NCI-H226 (cell line): ENCODE results near the gene RNF141.

Experiments used
- DNase-seq: peaks from one replicate; pipeline ENCODE4 v3.0.0-alpha.2; 2015

RNF141 gene

DNA sequence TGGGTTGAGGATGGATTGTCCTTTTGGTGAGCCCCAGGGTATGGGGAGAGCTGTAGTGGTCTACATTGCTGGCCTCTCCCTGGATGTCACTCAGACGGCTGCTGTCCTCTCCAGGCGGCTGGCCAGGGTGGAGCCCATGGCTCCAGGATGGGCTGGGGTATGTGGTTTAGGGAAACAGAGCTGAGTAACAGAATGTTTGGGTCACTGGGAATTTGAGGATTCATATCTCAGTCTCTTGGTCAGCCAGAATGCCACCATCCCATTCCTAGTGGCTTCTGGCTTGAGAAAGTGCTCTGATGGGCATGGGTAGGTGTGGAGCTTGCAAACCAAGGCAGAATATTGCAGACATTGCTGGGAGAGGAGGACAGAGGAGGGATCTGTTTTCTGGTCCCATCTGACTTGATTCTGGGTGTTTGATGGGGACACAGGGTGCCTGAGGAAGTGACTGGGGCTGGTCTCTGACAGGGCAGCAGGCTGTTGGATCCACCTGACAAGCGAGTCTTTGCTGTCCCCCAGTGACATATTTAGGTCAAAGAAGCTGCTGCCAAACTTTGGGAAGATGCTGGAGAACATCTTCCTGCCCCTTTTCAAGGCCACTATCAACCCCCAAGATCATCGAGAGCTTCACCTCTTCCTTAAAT lies 44.6 kb downstream of the RNF141 start:
- no peak for DNase-seq

DNA sequence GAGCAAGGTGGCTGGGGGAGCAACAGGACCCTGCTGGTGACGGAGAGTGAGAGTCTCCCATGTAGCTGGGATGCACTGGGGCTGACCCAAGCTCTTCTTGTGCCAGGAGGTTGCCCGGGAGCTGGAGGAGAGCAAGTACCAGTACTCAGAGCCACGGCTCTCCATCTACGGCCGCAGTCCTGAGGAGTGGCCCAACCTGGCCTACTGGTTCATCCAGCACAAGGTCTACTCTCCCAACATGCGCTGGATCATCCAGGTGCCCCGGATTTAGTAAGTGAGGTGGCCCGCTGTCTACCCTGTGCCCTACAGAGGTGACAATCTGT lies 45.6 kb downstream of the RNF141 start:
- no peak for DNase-seq

DNA sequence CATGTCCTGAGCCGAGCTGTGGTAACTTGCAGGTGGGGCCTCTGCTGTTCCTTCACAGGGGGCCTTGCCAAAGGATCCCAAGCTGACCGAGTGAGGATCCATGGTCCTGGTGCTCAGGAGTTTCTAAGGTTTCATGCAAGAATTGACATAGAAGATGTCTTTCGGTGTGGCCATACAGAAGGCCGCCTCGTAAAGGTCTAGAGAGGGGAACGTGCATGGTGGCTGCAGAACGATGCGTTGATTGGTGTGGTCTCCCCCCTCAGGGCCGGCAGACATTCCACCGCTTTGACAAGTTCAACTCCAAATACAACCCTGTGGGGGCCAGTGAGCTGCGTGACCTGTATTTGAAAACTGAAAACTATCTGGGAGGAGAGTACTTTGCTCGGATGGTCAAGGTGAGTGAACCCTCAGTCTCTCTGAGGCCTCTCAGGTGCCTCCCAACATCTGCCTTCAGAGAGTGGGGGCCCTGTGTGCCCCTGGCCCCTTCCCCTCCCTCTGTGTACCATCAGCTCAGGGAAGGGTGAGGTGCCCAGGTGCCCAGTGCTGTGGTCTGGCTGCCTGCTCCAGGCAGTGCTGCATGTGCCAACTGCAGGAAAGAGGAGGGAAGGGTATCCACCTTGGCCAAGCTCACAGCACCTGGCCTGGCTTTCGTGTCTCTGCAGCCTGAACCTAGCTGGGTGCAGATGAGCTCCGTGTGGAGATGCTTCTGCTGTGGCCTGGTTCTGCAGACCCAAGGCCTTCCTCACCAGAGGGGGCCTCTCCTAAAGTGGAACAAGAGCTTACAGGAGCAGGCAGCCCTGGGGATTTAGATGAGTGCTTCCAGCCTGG lies 46.1 kb downstream of the RNF141 start:
- no peak for DNase-seq

DNA sequence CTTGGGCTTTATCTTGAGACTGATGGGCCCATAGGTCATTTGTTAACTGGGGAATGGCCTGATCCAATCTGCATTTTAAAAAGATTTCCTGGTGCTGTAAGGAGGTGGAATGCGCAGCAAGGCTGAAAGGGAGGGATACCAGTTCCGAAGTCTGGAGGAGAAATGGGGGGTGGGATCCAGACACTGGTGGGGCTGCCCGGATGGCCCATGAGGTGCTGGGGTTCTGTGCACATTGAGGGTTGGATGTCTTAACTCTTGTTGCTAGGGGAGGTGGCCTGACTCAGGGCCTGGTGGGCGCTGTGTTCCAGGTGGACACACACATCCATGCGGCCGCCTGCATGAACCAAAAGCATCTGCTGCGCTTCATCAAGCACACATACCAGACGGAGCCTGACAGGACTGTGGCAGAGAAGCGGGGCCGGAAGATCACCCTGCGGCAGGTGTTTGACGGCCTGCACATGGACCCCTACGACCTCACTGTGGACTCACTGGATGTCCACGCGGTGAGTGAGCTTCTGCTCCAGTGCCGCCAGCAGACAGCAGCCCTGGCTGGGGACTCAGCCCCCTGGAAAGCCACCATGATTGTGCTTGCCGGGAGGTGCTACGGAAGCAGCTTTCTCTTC lies 47.8 kb downstream of the RNF141 start:
- no peak for DNase-seq

DNA sequence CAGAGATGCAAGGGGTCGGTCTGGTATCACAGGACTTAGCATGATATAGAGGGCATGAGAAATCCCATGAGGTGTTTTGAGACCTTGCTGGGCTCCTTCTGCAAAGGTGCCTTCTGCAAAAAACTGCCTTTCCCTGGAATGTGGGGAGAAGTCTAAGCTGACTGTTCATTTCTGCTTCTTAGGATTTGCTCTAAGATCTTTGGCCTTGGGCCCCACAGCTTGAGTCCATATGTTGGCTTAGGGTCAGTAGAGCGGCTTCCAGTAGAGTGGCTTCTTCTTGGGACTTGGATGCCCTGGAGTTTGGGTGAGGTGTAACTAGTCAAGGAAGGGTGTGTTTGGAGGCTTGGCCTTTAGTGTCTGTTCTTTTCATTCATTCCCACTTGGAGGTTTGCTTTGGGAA lies 48.9 kb downstream of the RNF141 start:
- no peak for DNase-seq

DNA sequence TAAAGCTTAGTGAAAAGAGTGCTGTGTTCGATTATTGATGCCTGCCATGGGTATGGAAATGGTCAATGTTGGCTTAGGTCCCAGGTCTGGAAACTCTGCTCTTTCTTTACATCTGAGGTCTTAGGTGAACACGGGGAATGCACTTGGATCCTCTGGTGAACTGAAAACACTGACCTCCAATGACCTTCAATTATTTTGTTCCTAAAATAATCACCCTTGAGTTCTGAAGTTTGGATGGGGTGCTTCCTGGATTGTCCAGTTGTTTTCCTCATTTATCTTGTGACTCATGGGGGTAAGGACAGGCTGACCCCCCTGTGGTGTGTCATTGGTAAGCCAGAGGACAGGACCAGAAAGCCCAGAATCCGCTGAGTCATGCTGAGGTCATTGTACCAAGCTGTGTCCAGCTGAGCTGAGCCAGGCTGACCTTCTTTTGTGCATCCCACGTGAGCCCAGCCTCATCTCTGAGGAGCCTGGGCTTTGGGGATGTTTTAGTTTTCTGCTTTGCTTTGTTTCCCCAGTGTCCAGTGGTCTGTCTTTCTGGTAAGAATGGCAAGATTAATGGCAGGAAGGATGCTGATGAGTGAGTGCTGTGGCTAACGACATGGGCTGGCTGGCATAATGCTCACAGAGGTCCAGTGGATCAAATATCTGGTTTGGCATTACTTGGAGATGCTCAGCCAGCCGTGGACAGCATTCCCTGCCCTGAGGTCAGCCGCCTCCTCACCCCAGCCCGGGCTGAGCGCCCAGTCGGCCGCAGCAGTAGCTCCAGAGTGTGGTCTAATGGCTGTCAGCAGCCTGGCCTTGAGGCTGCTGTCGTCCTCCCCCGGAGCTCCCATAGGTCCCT lies 50.4 kb downstream of the RNF141 start:
- DNase-seq: peak; percentile 89

DNA sequence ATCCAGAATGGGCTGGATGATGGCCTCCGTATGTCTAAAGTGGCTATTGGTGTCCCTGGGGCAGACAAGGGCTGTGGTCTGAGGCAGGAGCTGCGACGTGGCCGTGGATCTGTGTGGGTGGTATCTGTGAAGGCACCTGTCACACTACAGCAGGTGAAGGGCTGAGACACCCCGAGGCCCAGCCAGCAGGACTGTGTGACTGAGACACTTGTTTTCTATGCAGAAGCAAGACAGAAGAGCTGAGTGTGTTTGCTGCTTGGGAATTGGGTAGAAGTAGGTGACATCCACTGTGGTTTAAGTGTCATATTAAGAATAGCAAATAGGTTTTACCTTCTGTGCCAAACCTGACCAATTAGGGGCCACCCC lies 51.0 kb downstream of the RNF141 start:
- DNase-seq: no peak

DNA sequence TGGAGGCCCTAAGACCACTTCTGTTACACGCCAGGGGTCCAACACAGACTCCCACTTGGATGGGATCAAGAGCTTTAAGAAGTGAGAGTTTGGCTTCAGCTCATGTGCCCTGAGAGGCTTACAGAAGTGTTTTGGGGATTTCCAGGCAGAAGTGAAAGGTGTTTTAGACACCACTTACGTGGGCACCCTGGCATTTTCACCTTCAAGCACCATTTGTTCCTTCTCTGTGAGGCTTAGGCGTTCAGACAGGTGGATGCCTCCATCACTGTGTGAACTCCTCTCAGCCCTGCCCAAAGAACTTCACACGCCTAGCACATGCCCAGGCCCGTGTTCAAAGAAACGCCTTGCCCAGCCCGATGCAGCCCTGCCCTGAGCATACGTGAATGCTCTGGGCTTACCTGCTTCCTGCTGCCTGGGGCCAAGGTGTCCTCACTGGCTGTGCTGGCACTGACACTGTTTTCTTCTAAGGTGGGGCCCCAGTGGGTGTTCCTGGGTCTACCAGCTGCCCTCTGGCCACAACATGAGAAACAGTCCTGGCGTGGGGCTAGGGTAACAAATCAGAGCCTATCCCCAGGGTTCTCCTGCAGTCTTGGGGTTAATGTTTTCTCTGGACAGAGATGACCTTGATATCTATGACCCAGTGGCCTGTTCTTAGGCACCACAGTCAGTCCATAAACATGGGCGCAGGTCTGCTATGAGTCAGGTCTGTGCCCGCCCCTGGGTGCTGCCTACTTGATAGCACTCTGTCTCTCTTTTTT lies 51.9 kb downstream of the RNF141 start:
- DNase-seq: no peak

DNA sequence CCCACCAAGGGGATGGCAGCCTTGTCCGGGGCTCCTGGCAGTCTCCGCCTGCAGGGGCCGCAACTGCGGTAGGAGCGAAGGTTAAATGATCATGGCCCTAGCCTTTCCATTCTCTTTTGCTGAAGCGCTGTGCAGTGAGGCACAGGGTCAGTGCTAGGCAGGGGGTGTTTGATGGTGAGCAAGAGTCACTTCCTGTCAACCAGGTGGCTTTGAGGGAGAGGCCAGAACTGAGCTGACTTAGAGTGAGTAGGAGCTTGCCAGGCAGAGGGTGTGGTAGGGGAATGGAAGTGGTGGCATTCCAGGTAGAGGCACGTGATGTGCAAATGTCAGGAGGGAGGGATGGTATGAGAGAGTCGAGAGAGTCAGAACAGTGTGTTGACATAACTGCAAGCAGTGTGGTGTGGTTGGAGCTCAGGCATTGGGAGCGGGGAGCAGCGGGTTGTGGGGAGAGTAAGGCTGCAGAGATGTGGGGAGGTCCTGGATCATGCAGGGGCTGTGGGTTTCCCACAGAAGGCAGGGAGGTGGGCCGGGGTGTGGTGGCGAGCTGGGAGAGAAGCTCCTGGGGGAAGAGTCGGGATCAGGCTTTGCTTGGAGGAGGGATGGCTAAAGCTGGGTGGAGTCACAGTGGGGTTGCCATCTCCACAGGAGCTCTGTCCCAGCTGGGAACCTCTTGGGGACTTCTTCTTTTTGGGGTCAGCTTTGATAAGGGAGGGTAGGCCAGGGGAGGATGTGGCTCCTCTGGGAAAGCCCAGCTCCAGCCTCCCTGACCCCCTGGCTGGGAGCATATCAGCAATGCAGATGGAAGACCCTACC lies 52.7 kb downstream of the RNF141 start:
- no peak for DNase-seq

DNA sequence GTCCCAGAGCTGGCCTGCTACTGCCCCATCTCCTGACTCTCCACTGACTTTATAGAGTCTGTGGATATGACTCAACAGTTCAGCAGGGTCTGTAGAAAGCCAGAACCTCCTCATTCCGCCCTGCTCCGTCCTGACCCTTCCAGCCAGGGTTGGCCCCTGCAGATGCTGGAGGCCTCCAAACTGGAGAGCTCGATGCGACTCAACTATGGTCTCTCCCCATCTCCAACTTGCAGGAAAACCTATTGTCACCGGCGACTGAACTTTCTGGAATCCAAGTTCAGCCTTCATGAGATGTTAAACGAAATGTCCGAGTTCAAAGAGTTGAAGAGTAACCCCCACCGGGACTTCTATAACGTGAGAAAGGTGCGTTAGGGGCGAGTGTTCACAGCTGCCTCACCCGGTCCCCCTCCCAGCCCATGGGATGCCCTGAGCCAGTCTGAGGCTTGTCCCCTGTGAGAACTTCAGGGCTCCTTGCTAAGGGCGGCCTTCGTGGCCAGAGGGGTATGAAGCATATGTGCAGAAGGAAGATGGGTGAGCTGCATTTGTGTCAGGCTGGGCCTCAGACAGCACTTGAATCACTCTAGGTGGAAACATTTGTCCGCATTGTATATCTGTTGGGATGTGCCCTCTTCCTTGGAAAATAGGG lies 53.9 kb downstream of the RNF141 start:
- no peak for DNase-seq

DNA sequence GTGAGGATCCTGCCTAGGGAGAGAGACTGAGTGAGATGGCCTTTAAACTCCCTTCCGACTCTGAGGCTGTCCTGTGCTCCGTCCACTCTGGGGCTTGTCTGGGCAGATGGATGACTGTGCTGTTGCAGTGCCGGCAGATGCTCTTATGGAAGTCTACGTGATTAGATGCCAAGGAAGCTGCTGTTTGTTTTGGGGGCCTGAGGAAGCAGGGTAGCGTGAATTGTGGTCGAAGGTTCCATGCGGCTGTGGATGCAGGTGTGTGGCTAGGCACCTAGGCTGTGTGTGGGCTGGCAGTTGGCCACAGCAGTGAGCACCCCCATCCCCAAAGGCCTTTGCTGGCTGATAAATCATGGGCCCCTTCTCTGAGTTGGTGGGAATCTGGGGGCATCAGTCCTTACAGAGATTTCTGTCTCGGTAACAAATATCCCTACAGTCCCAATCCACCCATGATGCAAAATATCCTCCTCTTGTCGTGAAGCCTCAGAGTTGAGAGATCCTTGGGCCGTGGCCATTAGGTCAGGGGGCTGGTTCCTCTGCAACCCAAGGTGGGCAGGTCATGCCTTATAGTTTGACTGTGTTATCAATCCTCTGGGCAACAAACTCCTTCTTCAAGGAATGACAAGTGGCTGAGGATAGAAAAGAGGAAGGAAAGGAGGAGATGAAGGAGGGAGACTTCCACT lies 54.7 kb downstream of the RNF141 start:
- no peak for DNase-seq

DNA sequence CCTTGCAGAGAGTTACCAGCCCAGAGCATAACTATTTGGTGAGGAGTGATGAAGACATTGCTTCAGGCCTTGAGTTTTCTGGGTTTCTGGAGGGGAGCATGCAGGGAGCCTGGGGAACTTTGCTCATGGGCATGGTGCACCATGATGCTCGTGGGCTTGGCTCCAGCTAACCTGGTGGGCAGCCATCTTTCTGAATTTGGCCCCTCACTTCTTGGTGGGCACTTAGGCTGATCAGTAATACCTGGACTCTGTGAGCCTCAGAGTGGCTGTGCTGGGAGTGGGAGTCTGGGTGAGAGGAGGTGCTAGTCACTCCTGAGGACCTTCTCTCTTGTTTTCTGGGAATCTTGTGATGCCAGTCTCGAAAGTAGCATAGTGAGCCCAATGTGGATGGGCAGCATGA lies 55.3 kb downstream of the RNF141 start:
- no peak for DNase-seq

DNA sequence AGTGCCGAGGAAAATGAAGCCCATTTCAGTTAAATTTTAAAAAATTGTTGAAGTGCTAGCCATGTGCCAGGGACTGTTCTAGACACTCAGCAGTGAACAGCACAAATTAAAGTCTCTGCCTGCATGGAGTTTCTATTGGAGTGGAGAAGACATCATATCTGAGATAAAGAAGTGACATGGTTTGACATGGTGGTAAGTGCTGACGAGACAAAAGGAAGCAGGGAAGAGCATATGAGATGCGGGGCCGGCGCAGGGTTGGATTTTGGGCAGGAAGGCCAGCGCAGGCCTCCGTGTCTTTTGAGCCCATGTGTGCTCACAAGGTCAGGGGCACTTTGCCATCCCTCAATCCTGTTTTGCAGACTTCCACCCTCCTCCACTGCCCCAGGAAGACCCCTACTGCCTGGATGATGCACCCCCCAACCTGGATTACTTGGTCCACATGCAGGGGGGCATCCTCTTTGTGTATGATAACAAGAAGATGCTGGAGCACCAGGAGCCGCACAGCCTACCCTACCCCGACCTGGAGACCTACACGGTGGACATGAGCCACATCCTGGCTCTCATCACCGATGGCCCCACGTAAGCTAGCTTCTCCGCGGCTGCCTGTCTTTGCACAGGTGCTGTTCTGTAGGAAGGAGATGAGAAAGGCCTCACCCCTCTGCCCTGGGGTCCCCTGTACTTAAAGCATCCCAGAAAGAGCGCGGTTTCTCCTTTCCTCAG lies 56.4 kb downstream of the RNF141 start:
- DNase-seq: no peak

DNA sequence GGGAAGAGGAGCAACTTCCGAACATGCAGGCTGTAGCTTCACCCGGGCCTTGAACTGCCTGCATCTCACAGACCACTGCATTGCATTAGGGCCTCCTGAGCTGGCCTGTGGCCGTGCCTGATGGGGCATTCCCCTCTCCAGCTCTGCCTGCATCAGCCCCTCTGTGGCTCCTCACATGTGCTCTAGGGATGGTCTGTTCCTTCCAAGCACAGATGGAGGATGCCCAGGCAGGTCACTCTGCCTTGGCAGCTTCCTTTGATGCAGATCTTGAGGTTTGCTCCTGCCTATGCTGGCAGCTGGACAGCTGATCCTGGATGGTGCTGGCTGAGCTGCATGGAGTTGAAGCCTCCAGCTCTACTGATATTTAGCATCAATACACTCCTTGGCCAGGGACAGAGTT lies 57.4 kb downstream of the RNF141 start:
- no peak for DNase-seq

DNA sequence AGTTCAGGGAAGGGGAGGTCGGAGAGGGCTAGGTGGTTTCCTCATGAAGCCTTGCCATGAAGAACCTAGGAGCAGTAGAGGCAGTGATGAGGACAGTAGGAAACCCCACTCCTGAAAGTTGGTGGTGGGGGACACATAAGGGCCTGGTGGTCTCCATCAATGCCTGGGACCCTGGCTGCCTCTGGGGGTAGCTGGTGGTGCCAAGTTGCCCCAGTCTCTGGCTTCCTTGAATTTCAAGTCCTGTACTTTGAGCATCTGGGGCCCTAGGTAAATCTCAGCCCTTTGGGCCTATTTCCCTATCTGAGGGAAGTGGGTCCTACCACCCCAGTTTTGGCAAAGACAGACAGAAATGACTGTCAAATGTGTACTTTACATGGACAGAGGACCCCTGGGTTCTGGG lies 57.8 kb downstream of the RNF141 start:
- no peak for DNase-seq

DNA sequence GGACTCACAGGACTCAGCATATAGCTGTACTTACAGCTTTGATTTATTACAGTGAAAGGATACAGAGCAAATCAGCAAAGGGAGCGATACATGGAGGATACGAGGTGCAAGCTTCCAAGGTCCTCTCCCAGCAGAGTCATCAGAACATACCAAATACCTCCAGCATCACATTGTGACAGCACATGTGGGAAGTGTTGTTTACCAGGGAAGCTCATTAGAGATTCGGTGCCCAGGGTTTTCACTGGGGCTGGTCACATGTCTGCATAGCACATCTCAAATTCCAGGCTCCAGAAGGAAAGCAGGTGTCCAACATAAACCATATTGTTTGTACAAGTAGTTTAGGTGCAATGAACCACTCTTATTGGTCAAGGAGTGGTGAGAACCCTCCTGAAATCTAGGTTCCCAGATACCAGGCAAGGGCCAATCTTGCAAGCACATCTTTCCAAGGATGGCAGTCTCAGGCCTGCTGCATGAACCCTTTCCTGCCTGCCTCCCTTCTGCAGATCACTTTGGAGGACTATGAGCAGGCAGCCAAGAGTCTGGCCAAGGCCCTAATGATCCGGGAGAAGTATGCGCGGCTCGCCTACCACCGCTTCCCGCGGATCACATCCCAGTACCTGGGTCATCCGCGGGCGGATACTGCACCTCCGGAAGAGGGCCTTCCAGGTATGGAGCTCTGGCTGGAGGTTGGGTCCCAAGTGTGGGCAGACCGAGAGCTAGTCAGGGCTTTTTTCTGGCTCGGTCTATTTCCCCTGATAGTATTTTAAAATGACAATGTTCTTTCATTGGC lies 59.2 kb downstream of the RNF141 start:
- DNase-seq: no peak

DNA sequence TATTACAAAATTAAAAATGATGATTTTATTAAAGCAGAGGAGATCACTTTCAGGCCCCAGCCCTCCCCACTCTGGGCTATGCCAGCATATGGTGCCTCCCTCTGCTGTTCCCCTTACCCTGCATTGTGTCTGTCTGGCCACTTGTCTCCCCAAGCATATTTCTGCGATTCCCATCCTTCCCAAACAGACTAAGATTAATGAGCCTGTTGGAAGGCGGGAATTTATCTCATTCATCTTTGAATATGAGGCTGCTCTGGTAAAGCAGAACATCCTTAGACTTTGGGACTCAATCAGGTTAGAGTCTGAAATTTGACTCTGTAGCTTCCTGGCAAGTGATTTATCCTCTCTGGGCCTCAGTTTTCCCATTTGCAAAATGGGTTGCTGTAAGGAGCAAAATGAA lies 60.2 kb downstream of the RNF141 start:
- no peak for DNase-seq

DNA sequence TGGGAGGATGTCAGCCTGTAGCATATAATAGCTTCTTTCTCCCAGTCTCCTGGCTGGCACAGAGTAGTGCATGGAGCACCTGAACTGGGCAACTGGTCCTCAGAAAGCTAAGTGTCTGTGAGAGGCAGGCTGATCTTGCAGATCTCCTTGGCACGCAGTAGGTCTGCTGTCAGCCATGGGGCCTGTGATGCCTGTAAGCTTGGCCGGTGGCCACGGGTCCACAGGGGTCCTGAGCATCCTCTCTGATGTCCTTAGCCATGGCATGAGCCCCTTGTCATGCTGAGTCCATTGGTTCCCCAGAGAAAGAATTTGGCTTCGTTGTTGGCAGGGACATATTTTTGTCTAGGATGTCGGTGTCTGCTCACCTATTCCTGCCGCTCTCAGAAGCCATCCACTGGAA lies 61.0 kb downstream of the RNF141 start:
- no peak for DNase-seq
